Stimulated activated CD4-positive, alpha-beta T cell treated with anti-CD3 and anti-CD28 coated beads, Interleukin-4, amount 100 ng/mL, for 1 hour (primary cell): Measurements from ENCODE around the gene MUC6.
"Not testable (repeated sequence)": the region's sequence is repeated elsewhere in the genome, so short reads cannot be mapped to it uniquely, and the experiment has no call there.

Experiments
- DNase-seq: peaks from one replicate; pipeline ENCODE4 v3.0.0-alpha.2; 2020

MUC6 gene

DNA sequence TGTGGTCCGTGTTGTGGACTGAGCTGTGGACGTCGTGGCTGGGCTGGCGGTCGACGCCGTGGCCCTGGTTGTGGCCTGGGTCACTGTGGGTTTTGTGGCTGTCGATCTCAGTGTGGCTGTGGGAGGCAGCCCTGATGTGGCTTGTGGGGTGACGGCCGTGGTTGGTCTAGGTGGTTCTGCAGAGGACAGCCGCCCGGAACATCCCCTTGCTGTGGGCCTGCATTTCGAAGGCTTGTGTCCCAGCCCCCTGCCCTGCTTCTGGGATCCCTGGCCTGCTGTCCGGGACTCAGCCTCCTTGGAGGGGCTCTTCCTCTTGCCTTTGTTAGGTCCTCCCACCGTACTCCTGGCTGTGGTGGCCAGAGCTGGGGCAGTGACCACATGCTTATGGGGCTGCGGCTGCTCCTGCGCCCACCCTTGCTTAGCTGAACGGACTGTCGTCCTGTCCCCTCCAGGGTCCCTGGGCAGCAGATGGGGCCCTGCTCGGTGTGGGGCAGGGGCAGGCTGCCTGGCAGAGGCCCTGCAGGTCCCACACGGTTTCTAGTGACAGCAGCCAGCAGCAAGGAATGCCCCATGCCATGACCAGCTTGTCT, 17.1 kb downstream of the MUC6 start:
- no peak for DNase-seq

DNA sequence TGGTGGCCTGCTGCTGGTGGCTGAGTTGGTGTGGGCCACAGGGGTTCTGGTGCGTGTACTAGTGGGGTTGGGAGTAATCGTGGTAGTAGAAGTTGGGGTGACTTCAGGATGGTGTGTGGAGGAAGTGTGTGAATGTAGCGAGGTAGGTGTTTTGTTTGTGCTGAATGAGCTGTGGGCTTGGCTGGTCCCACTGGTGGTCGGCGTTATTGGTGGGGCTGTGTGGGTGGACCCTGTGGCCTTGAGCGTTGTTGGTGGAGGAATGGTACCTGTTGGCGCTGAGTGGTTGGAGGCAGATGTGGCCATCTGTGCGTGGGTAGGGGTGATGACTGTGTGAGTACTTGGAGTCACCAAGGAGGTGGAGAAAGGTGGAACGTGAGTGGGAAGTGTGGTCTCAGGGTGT, 18.4 kb downstream of the MUC6 start:
- no peak for DNase-seq

DNA sequence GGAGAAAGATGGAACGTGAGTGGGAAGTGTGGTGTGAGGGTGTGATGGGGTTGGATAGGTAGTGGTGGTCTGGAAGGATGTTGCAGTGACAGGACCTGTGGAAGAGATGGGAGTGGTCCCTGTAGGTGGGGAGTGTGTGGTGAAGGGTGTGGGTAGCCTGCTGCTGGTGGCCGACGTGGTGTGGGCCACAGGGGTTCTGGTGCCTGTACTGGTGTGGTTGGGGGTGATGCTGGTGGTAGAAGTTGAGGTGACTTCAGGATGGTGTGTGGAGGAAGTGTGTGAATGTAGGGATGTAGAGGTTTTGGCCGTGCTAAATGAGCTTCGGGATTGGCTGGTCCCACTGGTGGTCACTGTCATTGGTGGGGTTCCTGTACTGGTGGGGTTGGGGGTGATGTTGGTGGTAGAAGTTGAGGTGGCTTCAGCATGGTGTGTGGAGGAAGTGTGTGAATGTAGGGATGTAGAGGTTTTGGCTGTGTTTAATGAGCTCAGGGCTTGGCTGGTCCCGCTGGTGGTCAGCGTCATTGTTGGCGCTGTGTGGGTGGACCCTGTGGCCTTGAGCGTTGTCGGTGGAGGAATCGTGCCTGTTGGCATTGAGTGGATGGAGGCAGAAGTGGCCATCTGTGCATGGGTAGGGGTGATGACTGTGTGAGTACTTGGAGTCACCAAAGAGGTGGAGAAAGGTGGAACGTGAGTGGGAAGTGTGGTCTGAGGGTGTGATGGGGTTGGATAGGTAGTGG, 19.1 kb downstream of the MUC6 start:
- no peak for DNase-seq

DNA sequence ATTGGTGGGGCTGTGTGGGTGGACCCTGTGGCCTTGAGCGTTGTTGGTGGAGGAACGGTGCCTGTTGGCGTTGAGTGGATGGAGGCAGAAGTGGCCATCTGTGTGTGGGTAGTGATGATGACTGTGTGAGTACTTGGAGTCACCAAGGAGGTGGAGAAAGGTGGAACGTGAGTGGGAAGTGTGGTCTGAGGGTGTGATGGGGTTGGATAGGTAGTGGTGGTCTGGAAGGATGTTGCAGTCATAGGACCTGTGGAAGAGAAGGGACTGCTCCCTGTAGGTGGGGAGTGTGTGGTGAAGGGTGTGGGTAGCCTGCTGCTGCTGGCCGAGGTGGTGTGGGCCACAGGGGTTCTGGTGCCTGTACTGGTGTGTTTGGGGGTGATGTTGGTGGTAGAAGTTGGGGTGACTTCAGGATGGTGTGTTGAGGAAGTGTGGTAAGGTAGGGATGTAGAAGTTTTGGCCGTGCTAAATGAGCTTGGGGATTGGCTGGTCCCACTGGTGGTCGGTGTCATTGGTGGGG, 19.9 kb downstream of the MUC6 start:
- not testable (repeated sequence) for DNase-seq

GRCh38 chr11:1015826-1016545, 20.5 kb downstream of the MUC6 start:
- no peak for DNase-seq

DNA sequence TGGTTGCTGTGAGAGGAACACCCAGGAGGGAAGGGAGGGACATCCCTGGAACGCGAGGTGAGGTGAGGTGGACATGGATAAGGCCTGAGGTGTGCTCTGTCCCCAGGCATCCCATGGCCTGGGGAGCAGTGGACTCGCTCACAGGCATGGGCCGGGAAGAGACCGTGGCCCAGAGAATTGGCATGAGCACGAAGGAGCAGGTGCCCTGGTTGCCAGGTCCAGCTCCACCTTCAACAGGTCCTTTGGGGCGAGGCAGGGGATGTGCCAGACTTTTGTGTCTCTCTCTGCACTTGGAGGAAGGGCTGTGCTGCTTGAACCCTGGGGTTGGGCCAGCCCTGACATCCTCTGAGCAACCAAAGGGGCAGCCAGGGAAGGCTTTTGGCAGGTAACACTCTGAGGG, 21.5 kb downstream of the MUC6 start:
- no peak for DNase-seq

DNA sequence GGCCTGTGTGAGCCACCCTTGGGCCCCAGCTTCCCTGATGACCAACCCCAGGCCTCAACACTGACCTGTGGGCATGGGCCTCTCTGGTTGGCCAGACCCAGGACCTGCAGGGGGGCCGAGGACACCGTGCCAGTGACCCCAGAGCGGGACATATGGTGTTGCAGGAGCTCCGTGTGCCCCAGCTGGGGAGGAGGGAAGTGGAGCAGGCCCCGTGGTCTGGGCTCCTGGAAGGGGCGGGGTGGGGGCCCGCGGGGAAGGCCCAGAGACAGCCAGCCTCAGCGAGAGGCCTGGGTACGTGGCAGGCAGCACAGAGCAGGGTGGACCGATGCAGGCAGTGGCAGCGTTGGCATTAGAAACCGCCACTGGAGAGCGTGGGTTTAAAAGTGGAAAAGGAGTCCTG, 22.2 kb downstream of the MUC6 start:
- no peak for DNase-seq

GRCh38 chr11:1013631-1013935, 22.9 kb downstream of the MUC6 start:
- no peak for DNase-seq

GRCh38 chr11:1012740-1013630, 23.5 kb downstream of the MUC6 start:
- no peak for DNase-seq

- no peak for DNase-seq
These were observed 24.2 kb downstream of the MUC6 start for GRCh38 chr11:1012291-1012690.

DNA sequence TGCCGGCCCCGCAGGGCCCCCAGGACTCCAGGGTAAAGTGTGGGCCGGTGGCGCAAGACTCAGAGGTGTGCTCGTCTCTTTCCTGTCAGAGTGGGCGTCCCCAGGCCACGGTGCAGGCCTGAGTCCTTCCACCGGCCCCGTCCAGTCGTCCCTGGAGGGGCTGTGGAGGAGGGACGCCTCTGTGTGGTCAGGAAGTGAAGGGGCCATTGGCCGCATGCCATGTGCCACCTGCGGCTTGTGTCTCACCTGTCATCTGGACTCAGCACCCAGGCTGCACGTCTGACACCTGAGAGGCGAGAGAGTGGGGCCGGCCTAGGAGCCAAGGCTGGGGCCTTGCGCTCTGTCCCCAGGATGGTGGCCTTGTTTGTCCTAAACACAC, 25.2 kb downstream of the MUC6 start:
- DNase-seq: no peak

DNA sequence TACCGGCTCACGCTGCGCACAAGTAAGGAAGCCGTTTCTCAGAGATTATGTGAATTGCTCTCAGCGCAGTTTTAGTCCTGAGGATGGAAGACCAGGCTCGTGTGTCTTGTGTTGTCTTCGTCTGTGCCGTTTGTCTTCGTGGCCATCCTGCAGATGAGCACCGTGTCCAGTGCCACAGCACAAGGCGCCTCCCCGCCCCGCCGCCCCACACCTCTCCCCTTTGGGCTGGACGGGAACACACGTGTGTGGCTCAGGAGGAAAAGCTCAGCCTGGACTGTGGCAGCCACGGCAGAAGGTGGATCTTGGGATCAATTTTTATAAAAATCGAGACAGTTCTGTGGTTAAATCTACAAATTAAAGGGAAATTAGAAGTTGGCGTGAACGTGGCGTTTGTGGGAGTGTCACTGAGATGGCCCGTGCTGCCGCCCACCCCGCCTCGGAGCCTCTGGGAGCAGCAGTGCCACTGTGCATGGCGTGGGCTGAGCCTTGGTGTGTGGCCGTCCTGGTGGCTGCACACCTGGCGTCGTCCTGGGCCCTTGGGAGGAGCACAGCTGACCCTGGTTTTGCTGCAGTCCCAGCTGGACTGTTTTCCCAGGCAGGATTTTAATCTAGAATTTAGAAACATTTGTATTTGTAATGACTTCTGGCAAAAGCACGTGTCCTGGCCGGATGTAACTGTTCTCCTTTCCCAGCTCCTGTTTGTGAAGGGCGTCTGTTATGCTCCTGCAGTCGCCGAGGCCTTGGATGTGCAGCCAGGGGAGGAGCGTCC, 25.8 kb downstream of the MUC6 start:
- no peak for DNase-seq

- no peak for DNase-seq
These were observed 26.5 kb downstream of the MUC6 start for GRCh38 chr11:1009991-1010390.

- no peak for DNase-seq
These were observed 27.1 kb downstream of the MUC6 start for GRCh38 chr11:1009371-1009770.

DNA sequence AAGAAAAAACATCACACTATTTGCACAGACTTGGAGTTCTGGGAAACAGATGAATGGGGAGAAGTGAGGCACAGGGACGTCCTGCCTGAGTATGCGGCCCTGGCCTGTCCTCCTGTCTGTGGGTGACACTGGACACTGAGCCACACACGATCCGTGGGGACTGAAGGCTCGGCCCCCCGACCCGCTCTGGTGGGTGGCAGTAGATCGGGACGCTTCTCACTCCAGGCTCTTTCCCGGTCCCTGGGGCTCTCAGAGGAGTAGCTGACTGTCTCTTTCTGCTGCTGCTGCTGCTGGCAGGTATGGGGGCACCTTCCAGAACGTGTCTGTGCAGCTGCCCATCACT, 27.7 kb downstream of the MUC6 start:
- no peak for DNase-seq

GRCh38 chr11:1008001-1008802, 28.3 kb downstream of the MUC6 start:
- no peak for DNase-seq

DNA sequence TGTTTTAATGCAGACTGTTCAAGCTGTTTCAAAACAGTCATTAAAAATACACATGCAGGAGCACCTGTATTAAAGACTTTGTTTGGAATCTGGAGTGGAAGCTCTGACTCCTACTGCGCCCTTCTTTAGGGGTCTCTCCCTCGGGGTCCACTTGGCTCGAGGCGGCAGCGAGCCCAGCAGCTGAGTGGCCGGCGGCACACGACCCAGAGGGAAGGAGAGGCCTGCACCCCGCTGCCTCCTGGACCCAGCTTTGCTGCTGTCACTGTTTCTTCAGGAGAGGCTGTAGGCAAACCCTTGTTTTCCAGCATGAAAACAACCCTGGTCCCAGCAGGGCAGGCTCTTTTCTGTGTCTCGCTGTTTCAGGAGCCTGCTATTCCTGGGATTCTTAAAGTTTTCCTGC, 29.2 kb downstream of the MUC6 start:
- DNase-seq: no peak

GRCh38 chr11:1006762-1007161, 29.8 kb downstream of the MUC6 start:
- DNase-seq: no peak

- DNase-seq: no peak
These were observed 30.6 kb downstream of the MUC6 start for GRCh38 chr11:1005928-1006327.

GRCh38 chr11:1003159-1003558, 33.4 kb downstream of the MUC6 start:
- no peak for DNase-seq

DNA sequence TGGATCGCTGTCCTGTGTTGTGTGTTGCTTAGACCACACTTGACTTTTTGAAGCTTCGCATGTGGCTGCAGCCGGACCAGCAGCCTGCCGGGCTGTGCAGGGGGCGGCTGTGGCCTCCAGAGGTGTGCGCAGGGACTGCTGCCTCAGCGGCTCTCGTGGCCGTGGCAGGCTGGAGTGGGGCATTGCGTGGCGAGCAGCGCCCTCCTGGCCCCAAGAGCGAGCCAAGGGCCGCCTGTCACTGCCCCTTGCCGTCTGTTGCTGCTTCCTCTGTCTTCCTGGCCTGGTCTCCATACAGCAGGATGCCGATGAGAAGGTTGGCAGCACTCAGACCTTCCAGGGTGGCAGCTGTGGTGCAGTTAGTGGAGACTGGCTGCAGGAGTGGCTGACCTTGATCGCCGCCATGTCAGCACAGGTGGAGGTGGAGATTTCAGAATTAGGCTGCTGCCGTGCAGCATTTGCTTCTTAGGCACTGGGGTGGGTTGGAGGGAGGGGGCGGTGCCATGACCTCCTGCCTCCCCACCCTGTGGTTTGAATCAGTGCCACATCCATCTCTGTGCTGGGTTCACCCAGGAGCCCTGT, 34.0 kb downstream of the MUC6 start:
- no peak for DNase-seq
